GM21390 (cell line): ENCODE data around the gene DOK3.
A peak's percentile ranks its signal among the peaks of the same experiment; 100 is the strongest.
"Not testable (repeated sequence)": the region's sequence is repeated elsewhere in the genome, so short reads cannot be mapped to it uniquely, and the experiment has no call there.

Source experiments
- ATAC-seq: cut with Tn5 transposase; IDR thresholded peaks from one replicate; pipeline ENCODE4 v1.9.1; 2021; ENCODE audit not compliant: unreplicated experiment

DOK3 gene

GRCh38 chr5:177498013-177498787 is 11.4 kb downstream of the DOK3 start:
- ATAC-seq = peak; percentile 11

GRCh38 chr5:177497292-177498012 is 12.2 kb downstream of the DOK3 start, which contains the start of gene PDLIM7:
TSS of gene PDLIM7 (minus strand) at chr5:177497604. CDS start at chr5:177496512, 1,092 bp downstream.
- ATAC-seq = peak; percentile 71

DNA sequence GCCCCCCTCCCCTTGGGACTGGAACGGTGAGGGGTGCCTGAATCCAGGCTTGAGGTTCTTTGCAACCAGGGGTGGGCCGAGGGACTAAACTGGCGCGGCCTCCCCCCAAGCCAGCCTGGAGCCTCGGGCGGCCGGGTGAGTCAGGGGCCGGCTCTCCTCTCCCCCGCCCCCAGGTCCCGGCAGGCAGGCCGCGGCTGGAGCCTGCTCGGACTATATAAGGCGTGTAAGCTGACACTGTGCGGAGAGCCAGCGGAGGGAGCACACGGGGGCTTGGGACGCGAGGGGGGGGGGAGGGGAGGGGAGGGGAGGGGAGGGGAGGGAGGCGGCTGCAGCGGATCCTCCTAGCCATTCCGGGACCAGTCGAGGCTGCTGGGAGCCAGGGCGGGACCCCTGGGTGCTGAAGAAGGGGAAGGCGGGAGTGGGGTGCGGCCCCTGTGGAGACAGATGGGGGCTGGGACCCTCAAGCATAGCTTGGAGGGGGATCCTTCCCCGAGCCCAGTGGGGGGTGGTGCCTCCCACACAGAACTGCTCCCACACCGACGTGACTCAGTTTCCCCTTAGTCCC is 12.8 kb downstream of the DOK3 start:
- no peak for ATAC-seq

GRCh38 chr5:177496070-177496726 is 13.4 kb downstream of the DOK3 start:
- no peak for ATAC-seq

- ATAC-seq = no peak
Measured at GRCh38 chr5:177495243-177496060, 14.2 kb downstream of the DOK3 start.

DNA sequence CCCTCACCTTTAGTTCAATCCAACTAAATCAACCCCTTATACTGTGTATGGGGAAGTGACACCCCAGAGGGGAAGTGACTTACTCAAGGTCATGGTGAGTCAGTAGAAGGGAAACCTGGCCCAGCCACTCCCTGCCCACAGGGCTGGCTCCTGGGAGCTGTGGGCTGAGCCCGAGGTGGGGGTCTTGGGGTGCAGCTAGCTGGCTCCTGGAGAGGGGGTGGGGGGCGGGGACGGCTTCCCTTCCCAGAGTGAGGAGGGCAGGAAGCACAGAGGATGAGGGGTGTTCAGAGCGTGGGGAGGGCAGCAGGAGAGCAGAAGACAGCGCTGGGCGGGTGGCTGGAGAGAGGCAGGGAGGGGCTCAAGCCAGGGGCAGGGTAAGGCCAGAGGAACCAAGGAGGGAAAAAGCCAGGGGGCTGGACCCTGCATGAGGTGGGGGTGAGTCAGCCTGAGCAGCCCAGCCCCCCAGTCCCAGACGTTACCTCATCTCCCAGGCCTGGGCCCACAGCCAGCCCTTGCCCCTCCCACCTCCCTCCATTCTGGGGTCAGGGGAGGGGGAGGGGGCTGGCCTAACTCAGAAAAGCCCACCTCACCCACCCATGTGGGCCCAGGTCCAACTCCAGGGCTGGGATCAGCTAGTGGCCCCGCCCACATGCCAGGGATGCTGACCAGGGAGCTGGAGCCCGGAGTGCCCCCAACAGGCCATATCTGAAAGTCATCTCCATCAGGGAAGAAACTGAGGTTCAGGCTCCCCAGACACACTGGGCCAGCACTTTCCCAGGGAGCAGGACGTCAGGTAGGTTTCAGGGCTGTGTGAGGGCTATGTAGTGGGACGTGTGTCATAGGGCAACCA is 15.1 kb downstream of the DOK3 start:
- ATAC-seq = no peak

DNA sequence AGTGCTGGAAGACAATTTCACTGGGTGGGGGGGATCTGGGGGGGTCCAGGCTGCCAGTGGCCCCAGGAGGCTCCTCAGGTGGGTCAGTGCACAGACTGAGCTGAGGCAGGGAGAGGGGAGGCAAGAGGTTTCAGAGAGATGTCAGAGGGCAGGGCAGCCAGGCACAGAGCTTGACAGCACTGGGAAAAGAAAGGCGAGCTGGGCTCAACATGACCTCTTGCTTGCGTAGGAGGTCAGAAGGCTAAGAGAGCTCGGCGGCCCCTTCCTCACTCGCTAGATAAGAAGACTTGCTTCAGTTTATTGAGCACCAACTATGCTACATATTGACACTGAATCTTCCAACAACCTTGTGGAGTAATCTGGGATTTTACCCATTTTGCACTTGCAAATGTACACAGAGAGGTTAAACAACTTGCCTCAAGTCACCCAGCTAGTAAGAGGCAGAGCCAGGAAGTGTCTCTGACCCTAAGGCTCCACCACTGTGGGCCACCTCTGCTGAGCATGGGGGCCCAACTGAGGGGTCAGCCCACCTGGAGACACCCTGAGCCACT is 15.8 kb downstream of the DOK3 start:
- ATAC-seq = no peak

DNA sequence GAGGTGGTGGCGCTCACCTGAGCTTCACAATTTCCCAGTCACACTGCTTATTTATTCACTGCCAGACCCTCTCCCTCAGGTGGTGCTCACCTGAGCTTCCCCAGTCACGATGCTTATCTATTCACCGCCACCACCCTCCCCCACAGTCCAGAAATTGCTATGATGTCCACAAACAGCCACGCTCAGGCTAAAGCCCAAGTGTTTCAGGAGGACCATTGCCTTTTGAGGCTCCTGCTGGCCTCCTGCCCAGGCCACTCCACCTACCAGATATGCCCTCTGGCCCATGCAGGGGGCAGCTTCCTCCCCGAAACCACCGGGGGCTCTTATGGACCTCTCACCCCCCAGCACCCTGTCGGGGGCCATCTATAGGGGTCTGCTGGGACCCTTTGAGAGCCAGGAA is 16.8 kb downstream of the DOK3 start:
- ATAC-seq = no peak

DNA sequence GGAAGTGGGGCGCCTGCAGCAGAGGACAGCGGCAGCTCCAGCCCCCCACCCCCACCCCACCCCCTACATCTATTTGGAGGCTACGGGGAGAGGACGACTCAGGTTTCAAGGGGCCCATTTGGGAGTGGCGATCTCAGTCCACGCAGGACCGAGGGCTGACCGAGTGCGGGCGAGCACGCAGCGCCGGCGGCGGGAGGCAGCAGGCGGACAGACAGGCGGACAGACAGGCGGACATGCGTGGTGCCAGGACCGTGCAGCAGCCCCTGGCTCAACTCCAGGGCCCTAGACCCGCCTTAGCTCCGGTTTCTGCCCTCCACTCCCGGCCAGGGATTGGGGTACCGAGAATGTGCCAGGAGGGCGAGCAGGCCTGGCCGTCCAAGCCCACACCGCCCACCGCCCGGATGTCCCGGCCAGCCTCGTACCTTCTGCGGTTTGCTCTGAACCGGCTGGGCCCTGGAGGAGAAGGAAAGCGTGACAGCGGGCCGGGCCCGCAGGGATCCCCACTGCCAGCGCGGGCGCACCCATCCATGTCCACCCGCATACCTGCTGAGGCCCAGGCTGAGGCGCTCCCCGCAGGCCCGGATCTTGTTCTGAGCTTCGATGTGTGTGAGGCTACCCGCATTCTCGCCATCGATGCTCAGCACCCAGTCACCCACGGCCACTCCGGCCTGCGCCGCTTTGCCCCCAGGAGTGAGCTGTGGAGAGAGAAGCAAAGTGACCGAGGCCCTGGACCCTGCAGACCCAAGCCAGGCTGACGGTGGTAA is 17.5 kb downstream of the DOK3 start:
- ATAC-seq = no peak

DNA sequence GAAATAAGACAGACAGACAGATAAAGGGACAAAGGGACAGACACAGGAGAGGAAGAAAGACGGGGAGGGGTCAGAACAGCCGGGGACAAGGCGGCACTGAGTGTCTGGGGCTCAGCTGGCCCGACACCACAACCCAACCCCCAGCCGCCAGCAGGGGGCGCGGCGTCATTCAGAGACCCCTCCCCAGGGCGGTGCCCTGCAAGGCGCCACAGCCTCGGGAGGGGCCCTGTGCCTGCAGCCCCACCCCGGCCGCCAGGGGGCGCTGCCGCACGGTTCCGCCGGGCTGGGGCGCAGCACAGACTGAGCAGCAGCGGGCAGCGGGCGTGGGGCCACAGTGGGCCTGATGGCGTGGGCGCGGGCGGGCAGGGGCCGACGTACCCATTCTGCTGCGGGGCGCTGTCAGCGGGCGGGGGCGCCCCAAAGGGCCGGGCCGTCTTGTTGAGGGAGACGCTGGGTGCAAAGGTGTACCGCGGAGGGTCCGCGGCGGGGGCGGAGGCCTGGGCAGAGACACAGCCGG is 18.1 kb downstream of the DOK3 start:
- no peak for ATAC-seq

DNA sequence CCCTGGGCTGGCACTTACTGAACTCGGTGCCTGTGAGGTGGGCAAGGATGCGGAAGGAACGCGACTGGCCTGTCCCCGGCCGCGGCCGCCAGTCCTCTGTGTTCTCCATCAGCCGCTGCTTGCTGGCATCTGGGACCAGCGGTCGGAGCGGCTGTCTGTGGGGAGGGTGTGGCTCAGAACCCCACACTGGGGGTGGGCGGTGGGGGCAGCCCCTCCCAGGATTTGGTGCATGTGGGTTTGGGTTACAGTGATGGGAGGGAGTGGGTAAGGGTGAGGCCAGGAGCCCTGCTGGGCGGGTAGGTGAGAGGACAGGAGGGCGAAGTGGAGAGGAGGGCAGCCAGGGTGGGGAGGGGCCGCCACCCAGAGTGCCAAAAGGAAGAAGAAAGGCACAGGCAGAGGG is 18.6 kb downstream of the DOK3 start:
- ATAC-seq = no peak

- no peak for ATAC-seq
Measured at GRCh38 chr5:177490311-177490991, 19.2 kb downstream of the DOK3 start.

DNA sequence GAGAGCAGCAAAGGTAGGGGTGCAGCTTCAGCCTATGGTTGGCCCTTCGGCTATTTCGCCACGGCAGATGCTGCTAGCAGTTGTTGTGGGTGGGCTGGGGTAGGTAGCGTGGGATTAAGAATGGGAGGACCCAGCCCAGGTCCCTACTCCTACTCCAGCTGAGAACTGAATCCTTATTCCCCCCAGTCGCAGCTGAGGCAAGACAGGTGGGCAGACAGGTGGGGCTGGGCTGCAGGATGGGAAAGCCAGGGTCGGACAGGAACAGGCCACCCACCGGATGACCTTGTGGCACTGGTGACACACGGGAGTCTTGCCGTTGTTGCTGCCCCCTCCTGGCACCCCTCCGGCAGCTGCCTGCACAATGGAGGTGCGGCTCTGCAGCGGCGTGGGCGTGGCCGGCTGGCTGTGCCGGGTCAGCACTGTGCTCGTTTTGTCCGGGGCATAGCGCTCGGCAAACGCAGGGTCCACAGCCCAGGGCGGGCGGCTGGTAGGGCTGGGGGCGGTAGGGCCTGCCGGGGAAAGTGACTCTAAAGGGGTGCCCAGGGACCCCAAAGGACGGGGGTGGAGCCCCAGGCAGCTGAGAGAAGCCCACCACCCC is 20.4 kb downstream of the DOK3 start:
- ATAC-seq = no peak

DNA sequence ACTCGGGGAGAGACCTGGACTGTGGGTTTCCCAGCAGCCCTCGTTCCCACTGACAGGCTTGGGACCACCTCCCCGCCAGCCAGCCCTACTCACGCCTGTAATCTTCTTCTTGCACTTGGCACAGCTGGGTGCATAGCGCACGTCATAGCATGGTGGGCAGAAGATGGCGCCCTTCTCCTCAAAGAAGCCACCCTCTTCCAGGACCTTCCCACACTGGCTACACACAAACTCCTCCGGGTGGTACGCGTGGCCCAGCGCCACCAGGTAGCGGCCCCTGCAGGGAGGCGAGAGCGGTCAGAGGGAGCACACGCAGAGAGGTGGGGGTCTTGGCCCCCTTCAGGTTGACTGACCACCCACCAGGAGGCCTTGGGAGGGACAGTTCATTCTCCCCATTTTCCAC is 21.7 kb downstream of the DOK3 start:
- no peak for ATAC-seq

DNA sequence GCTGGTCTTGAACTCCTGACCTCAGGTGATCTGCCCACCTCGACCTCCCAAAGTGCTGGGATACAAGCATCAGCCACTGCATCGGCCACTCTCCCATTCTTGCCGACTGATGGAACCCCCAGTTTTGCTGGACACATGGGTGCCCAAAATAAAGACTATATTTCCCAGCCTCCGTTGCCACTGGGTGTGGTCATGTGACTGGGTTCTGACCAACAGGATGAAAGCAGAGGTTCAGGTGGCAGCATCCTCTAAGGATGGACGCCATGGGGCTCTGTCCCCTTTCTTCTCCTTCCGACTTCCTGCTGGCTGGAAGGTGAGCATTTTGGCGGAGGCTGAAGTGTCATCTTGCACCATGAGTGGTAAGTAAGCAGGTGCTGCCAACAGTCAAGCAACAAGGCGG is 22.5 kb downstream of the DOK3 start:
- ATAC-seq = no peak

GRCh38 chr5:177486256-177486655 is 23.4 kb downstream of the DOK3 start:
- ATAC-seq = no peak

DNA sequence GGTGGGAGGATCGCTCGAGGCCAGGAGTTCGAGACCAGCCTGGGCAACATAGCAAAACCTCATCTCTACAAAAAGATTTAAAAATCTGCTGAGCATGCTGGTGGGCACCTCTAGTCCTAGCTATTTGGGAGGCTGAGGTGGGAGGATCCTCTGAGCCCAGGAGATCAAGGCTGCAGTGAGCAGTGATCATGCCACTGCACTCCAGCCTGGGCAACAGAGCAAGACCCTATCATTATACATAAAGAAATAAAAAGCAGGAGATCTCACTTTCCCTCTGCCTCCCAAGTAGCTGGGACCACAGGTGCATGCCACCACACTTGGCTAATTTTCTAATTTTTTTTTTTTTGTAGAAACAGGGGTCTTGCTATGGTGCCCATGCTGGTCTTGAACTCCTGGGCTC is 23.9 kb downstream of the DOK3 start:
- ATAC-seq = not testable (repeated sequence)
